Islet of Langerhans (tissue), 1 donor: Measurements from ENCODE around the gene CFAP47.

ENCODE experiments used
- FAIRE-seq: peaks from one replicate; lab custom pipeline; 2011; peaks lifted over from hg19 to GRCh38; lab: Jason Lieb, UNC

The CFAP47 gene

DNA sequence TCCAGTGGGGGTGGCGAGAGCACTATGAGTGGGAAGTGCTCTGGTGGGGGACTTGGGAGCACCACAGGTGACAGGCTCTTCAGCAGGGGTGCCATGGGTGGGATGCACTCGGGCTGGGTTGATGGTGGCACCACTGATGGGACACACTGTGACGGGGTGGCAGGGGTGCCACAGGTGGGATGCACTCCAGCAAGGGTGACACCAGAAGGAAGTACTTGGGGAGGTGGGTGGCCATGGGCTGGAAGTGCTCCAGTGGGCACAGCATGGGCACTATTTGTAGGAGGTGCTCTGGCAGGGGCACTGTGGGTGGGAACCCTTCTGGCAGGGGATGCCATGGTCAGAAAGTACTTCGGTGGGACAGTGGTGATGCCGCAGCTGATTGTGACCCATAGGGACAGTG is 346.6 kb downstream of the CFAP47 start:
- FAIRE-seq: no peak

DNA sequence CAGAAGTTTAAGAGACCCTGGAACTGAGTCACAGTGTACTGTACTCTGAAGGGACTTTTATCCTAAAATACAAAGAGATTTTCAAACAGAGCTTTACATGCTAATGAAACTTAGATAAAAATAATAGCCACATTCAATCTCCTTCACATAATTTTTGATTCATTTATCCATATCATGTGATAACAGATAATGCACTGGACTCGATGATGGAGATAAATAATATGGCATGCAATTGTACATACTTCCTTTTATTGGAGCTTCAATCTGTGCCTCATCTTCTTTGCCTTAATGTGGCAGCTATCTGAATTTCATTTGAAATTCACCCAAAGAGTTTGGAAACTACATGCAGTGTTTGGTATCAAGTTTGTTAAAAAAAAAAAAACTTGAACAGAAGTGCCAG is 390.6 kb downstream of the CFAP47 start:
- FAIRE-seq: no peak

DNA sequence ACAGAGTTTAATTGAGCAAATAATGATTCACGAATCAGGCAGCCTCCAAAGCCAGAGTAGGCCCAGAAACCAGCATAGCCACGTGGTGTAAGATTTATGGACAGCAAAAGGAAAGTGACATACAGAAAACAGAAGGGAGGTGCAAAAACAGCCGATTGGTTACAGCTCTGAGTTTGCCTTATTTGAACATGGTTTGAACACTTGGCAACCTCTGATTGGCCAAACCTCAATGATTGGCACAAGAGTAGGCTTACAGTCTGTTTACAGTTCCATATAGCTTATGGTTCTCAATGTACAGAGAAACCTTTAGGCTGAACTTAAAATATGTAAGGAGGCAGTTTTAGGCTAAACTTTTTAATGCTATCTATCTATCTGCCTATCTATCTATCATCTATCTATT is 394.8 kb downstream of the CFAP47 start:
- FAIRE-seq: no peak

DNA sequence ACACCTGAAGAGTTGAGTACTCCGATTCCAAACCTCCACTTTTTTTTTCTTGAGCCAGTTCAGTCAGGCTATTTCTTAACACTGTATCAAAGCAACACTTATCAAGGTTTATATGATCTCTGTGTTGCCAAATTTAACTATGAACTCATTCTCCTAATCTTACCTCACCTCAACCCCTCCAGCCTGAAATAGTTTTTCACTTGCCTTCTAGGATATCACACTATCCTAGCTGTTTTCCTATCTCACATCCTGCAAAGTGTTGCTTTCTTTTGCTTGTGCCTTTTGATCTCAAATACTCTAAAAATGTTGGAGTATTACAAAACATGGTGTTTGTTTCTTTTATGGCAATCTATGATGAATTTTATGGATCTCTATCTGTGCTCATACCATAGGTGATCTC is 415.0 kb downstream of the CFAP47 start:
- no peak for FAIRE-seq

DNA sequence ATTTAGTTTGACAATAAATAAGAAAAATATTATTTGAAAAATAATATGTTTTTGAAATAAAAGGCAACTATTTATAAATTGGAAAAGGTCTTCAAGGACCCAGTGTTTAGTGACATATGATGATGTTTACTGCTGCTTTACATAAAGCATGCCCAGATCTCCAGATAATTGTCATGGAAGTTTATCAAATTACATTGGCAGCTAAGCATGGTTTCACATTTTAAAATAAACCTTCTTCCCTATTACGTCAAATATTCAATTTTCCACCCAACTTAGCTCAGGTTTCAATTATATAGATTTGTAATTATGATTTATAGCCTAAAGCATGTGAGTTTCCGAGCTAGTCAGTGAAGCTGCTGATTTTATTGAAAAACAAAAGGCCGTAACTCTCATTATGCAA is 417.2 kb downstream of the CFAP47 start:
- FAIRE-seq: no peak

GRCh38 chrX:36344301-36344700 is 424.8 kb downstream of the CFAP47 start:
- no peak for FAIRE-seq

GRCh38 chrX:36348509-36348908 is 429.0 kb downstream of the CFAP47 start:
- no peak for FAIRE-seq

- no peak for FAIRE-seq
Observed at GRCh38 chrX:36357855-36358254, 438.3 kb downstream of the CFAP47 start.

DNA sequence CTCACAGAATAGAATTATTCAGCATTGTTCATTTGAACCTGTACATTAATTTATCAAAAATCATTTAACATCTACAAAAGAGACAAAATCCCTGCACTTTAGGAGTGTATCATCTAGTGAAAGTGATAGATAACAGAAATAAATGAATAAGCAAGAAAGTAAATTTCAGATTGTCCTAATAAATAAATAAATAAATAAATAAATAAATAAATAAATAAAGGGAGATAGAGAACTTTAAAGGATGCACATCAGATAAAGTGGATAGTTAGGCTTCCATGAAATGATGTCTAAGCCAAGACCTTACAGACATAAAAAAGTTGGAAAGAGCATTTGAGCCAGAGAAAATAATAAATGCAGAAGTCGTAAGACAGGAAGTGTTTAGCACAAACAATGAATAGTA is 444.7 kb downstream of the CFAP47 start:
- no peak for FAIRE-seq

GRCh38 chrX:36383495-36383894 is 464.0 kb downstream of the CFAP47 start:
- FAIRE-seq: no peak

- peak; percentile 41 for FAIRE-seq
Observed at GRCh38 chrX:36388901-36389300, 469.4 kb downstream of the CFAP47 start.

GRCh38 chrX:36401774-36402173 is 482.2 kb downstream of the CFAP47 start:
- no peak for FAIRE-seq

- FAIRE-seq: no peak
Observed at GRCh38 chrX:36407836-36408235, 488.3 kb downstream of the CFAP47 start.

GRCh38 chrX:36414056-36414455 is 494.5 kb downstream of the CFAP47 start:
- no peak for FAIRE-seq

GRCh38 chrX:36422368-36422767 is 502.8 kb downstream of the CFAP47 start:
- no peak for FAIRE-seq

DNA sequence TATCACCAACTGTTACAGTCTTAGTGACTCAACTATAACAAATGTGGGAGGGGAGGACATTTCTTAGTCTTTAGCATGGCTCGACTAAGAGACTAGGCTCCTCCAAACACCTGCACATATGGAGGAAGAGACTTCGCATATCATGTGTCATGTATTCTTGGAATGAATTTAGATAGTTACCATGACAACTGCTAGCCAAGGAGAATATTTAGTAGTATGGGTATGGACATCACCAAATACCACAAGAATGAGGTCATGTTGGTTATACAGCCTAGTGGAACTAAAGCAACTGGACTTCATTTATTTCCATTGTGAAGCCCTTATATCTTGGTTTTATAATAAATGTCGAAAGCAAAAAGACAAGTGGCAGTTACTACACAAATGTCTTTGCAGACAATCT is 512.3 kb downstream of the CFAP47 start:
- FAIRE-seq: no peak

DNA sequence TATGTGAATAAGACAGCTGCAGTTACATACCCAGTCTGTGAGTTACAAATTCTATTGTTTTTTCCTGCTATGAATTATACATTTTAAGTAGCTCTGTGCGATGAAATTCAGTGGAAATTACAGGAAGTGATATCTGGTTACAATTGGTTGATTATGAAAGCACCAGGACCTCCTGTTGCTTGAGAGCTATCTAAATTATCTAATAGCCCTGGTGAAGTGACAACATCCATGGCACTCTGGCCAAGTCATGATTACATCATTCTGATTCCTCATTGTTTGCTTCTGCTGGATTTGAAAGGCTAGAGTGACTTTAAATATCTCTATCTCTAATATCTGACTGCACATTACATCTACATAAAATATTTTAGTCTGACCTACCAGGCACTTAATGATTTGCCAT is 515.0 kb downstream of the CFAP47 start:
- no peak for FAIRE-seq
